ES-I3 (cell line): ENCODE data around the gene KCNQ1.

Experiments used
- H3K36me3 ChIP-seq: 2 replicates; pipeline ENCODE4 v1.6.1; 2013; ENCODE audit warnings: mild to moderate bottlenecking, low read length, control low read depth, moderate library complexity; ENCODE audit not compliant: insufficient read depth
- H3K4me1 ChIP-seq: 2 replicates; pipeline ENCODE4 v1.6.1; 2013; ENCODE audit warnings: mild to moderate bottlenecking, control low read depth, low read length; ENCODE audit not compliant: insufficient read depth
- H3K9ac ChIP-seq: 2 replicates; pipeline ENCODE4 v1.6.1; 2013; ENCODE audit warnings: low read depth, mild to moderate bottlenecking, low read length, moderate library complexity
- H3K9me3 ChIP-seq: 2 replicates; pipeline ENCODE4 v1.6.1; 2013; ENCODE audit warnings: mild to moderate bottlenecking, low read length, moderate library complexity; ENCODE audit not compliant: control insufficient read depth, insufficient read depth

KCNQ1 gene

GRCh38 chr11:2868506-2869133, 423.8 kb downstream of the KCNQ1 start:
- peaks cover 20% of the 10 kb centered on the region for H3K4me1 ChIP-seq
- H3K36me3 ChIP-seq = no peaks in the 10 kb centered on the region
- no peaks in the 10 kb centered on the region; the same call in 1 of the 2 replicates for H3K9me3 ChIP-seq
- peak overlapping the region; percentile 17; the same call in 1 of the 2 replicates for H3K9ac ChIP-seq

- H3K9ac ChIP-seq = no peak overlapping the region
- peaks cover 20% of the 10 kb centered on the region for H3K4me1 ChIP-seq
- H3K9me3 ChIP-seq = no peaks in the 10 kb centered on the region; the same call in 1 of the 2 replicates
- no peaks in the 10 kb centered on the region for H3K36me3 ChIP-seq
Observed at GRCh38 chr11:2869134-2869526, 424.3 kb downstream of the KCNQ1 start.

- Histone ChIP-seq H3K4me1 (peaks cover 20% of the 10 kb centered on the region), H3K9me3 (no peaks in the 10 kb centered on the region; the same call in 1 of the 2 replicates), H3K36me3 (no peaks in the 10 kb centered on the region), H3K9ac (no peak overlapping the region)
Observed at GRCh38 chr11:2869561-2870427, 425.0 kb downstream of the KCNQ1 start.

- Histone ChIP-seq H3K9ac (no peak overlapping the region), H3K9me3 (no peaks in the 10 kb centered on the region; the same call in 1 of the 2 replicates), H3K36me3 (no peaks in the 10 kb centered on the region), H3K4me1 (peaks cover 20% of the 10 kb centered on the region)
Observed at GRCh38 chr11:2870460-2870859, 425.7 kb downstream of the KCNQ1 start.

- peaks cover 20% of the 10 kb centered on the region for H3K4me1 ChIP-seq
- H3K36me3 ChIP-seq = no peaks in the 10 kb centered on the region
- no peaks in the 10 kb centered on the region; the same call in 1 of the 2 replicates for H3K9me3 ChIP-seq
- no peak overlapping the region for H3K9ac ChIP-seq
Observed at GRCh38 chr11:2870969-2871680, 426.3 kb downstream of the KCNQ1 start.

GRCh38 chr11:2874963-2875362, 430.2 kb downstream of the KCNQ1 start:
- H3K9me3 ChIP-seq = no peaks in the 10 kb centered on the region
- H3K9ac ChIP-seq = no peak overlapping the region
- no peaks in the 10 kb centered on the region for H3K36me3 ChIP-seq
- H3K4me1 ChIP-seq = peaks cover 6% of the 10 kb centered on the region; the same call in 1 of the 2 replicates

GRCh38 chr11:2877474-2877873, 432.7 kb downstream of the KCNQ1 start:
- Histone ChIP-seq H3K9me3 (no peaks in the 10 kb centered on the region), H3K36me3 (no peaks in the 10 kb centered on the region), H3K4me1 (no peaks in the 10 kb centered on the region; the same call in 1 of the 2 replicates), H3K9ac (no peak overlapping the region)

GRCh38 chr11:2878782-2879181, 434.0 kb downstream of the KCNQ1 start:
- H3K9me3 ChIP-seq = no peaks in the 10 kb centered on the region
- H3K4me1 ChIP-seq = no peaks in the 10 kb centered on the region; the same call in 1 of the 2 replicates
- no peaks in the 10 kb centered on the region for H3K36me3 ChIP-seq
- no peak overlapping the region for H3K9ac ChIP-seq

GRCh38 chr11:2880646-2881045, 435.8 kb downstream of the KCNQ1 start:
- Histone ChIP-seq H3K9me3 (no peaks in the 10 kb centered on the region), H3K36me3 (no peaks in the 10 kb centered on the region), H3K9ac (no peak overlapping the region), H3K4me1 (no peaks in the 10 kb centered on the region; the same call in 1 of the 2 replicates)

GRCh38 chr11:2881076-2881980, 436.5 kb downstream of the KCNQ1 start:
- Histone ChIP-seq H3K9ac (no peak overlapping the region), H3K36me3 (no peaks in the 10 kb centered on the region), H3K9me3 (no peaks in the 10 kb centered on the region), H3K4me1 (peaks cover 1% of the 10 kb centered on the region; the same call in 1 of the 2 replicates)

GRCh38 chr11:2881981-2882375, 437.2 kb downstream of the KCNQ1 start:
- Histone ChIP-seq H3K9me3 (no peaks in the 10 kb centered on the region), H3K9ac (no peak overlapping the region), H3K36me3 (no peaks in the 10 kb centered on the region), H3K4me1 (peaks cover 5% of the 10 kb centered on the region; the same call in 1 of the 2 replicates)

- Histone ChIP-seq H3K9me3 (no peaks in the 10 kb centered on the region), H3K4me1 (peaks cover 5% of the 10 kb centered on the region; the same call in 1 of the 2 replicates), H3K9ac (no peak overlapping the region), H3K36me3 (no peaks in the 10 kb centered on the region)
Observed at GRCh38 chr11:2882396-2883110, 437.7 kb downstream of the KCNQ1 start.

- H3K4me1 ChIP-seq = peaks cover 5% of the 10 kb centered on the region; the same call in 1 of the 2 replicates
- H3K9ac ChIP-seq = peak overlapping the region; percentile 68; the same call in 1 of the 2 replicates
- no peaks in the 10 kb centered on the region for H3K9me3 ChIP-seq
- no peaks in the 10 kb centered on the region for H3K36me3 ChIP-seq
Observed at GRCh38 chr11:2883640-2883978, 438.8 kb downstream of the KCNQ1 start.
